WERI-Rb-1 (cell line): ENCODE measurements around the gene NEK6.
A peak's percentile ranks its signal among the peaks of the same experiment; 100 is the strongest.

Experiments
- DNase-seq: peaks from one replicate; pipeline ENCODE4 v3.0.0-alpha.2; 2020
- H3K27ac ChIP-seq: fragments of 250-450 bp; sonication (Bioruptor Pico); 2 replicates; pipeline ENCODE4 v1.5.1; 2020; ENCODE audit warnings: mild to moderate bottlenecking, moderate library complexity
- H3K27me3 ChIP-seq: fragments of 250-450 bp; sonication (Bioruptor Pico); 2 replicates; pipeline ENCODE4 v1.5.1; 2021; ENCODE audit warnings: mild to moderate bottlenecking, low read depth, moderate library complexity; ENCODE audit not compliant: insufficient read depth, severe bottlenecking
- H3K36me3 ChIP-seq: fragments of 250-450 bp; sonication (Bioruptor Pico); 2 replicates; pipeline ENCODE4 v1.5.1; 2020; ENCODE audit warnings: mild to moderate bottlenecking, moderate library complexity
- H3K4me3 ChIP-seq: 2 replicates; pipeline ENCODE4 v1.5.1; 2011; ENCODE audit warnings: low read depth, mild to moderate bottlenecking, control low read depth, low read length
- H3K9me3 ChIP-seq: fragments of 250-450 bp; sonication (Bioruptor Pico); 2 replicates; pipeline ENCODE4 v1.5.1; 2021; ENCODE audit warnings: mild to moderate bottlenecking, moderate library complexity; ENCODE audit not compliant: severe bottlenecking
- TF ChIP-seq, protein P1 (sequence below): IDR thresholded peaks from 2 replicates; pipeline ENCODE4 v1.5.1; 2011; ENCODE audit warnings: low read depth, mild to moderate bottlenecking, control low read depth, inconsistent platforms, low read length

NEK6 gene

DNA sequence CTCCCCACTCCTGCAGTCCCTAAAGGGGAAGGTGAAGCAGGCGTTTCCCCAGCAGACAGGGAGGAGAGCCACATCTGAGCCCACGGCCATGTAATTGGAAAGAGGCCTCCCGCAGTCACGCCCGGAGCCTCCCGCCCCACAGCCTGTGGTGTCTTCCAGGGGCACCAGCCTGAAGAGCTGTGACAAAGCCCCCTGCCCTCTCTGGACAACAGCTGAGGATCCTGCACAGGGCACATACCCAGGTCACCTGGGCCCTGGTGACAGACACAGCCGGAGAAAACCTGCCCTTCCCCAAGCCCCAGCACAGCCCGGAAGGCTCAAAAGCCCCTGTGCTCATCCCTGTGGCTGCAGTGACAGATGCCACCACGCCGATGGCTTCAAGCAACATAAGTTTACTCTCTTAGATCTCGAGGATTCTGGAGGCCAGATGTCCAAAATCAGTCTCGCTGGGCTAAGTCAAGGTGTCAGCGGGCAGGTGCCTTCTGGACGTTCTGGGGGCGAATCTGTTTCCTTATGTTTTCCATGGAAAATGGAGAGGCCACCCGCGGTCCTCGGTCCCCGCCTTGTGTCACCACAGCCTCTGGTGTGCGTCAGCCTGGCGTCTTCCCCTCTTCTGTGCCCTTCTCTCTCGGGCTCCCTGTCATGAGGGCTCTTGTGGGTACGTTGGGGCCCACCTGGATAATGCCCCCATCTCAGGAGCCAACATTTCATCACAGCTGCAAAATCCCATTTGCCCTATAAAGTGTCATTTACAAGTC lies 86.0 kb downstream of the NEK6 start:
- Histone ChIP-seq H3K27me3 (no peaks in the 10 kb centered on the region), H3K9me3 (no peaks in the 10 kb centered on the region), H3K27ac (peak overlapping the region; percentile 17), H3K36me3 (peaks cover 15% of the 10 kb centered on the region), H3K4me3 (no peak overlapping the region)
- peak; percentile 58 for DNase-seq
- TF ChIP-seq, protein P1, sequence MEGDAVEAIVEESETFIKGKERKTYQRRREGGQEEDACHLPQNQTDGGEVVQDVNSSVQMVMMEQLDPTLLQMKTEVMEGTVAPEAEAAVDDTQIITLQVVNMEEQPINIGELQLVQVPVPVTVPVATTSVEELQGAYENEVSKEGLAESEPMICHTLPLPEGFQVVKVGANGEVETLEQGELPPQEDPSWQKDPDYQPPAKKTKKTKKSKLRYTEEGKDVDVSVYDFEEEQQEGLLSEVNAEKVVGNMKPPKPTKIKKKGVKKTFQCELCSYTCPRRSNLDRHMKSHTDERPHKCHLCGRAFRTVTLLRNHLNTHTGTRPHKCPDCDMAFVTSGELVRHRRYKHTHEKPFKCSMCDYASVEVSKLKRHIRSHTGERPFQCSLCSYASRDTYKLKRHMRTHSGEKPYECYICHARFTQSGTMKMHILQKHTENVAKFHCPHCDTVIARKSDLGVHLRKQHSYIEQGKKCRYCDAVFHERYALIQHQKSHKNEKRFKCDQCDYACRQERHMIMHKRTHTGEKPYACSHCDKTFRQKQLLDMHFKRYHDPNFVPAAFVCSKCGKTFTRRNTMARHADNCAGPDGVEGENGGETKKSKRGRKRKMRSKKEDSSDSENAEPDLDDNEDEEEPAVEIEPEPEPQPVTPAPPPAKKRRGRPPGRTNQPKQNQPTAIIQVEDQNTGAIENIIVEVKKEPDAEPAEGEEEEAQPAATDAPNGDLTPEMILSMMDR = no peak

DNA sequence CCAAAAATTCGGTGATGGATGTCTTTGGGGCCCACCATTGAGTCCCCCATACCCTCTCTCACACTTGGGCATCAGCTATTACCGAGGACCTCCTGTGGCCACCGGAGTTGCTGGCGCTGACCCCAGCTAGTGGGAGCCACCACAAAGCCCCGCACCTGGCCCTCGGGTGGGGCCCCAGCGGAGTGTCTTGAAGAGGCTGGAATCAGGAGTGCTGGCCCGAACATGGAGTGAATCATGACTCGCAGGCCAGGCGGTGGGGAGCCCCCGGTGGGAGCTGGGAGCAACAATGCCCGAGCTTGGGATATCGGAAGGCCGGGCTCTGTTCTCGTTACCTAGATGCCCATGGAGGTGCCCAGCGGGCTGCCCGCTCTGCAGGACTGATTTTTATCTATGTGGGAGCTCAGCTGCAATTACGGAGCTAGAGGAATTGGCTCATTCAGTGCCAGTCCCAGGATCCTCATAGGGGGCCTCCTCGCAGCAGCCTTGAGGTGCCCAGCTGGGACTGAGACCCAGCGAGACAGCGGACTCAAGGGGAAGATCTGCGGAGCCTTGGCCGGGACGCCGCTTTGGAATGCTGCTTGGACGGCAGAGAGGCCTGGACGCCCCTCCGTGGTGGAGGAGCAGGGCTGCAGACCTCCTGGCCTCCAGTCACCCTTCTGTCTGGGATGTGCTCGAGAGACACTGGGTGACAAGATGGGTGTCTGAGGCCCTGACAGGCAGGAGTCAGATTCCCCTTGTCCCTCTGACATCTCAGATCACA lies 86.7 kb downstream of the NEK6 start:
- TF ChIP-seq, protein P1 = peak; percentile 31; the same call in 1 of the 2 replicates
- no peak overlapping the region for H3K4me3 ChIP-seq

DNA sequence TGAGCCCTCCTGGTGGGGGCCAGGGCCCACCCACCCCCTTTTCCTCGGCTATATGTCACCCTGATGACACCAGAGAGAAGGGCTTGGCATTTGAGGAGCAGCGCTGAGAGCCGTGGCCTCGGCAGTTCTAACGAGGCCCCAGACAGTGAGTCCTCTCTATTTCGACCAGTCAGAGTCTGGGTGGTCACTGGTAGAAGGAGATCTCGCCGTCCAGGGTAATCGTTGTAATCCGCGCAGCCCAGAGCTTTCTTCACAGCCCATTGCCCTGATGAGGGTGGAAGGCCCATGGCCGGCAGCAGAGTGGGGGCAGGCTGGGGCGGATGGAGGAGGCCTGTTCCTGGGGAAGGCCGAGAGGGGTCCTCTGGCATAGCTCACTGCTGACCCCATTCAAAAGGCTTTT lies 87.3 kb downstream of the NEK6 start:
- DNase-seq = peak; percentile 60
- Histone ChIP-seq H3K27me3 (no peaks in the 10 kb centered on the region), H3K36me3 (peaks cover 27% of the 10 kb centered on the region), H3K4me3 (no peak overlapping the region), H3K27ac (peak overlapping the region; percentile 42), H3K9me3 (no peaks in the 10 kb centered on the region)
- TF ChIP-seq, protein P1 = no peak

More for the DNA sequence above, 86.7 kb downstream of the NEK6 start:
- no peak for DNase-seq
- peak overlapping the region; percentile 42 for H3K27ac ChIP-seq
- H3K27me3 ChIP-seq = no peaks in the 10 kb centered on the region
- H3K36me3 ChIP-seq = peaks cover 23% of the 10 kb centered on the region
- no peaks in the 10 kb centered on the region for H3K9me3 ChIP-seq

DNA sequence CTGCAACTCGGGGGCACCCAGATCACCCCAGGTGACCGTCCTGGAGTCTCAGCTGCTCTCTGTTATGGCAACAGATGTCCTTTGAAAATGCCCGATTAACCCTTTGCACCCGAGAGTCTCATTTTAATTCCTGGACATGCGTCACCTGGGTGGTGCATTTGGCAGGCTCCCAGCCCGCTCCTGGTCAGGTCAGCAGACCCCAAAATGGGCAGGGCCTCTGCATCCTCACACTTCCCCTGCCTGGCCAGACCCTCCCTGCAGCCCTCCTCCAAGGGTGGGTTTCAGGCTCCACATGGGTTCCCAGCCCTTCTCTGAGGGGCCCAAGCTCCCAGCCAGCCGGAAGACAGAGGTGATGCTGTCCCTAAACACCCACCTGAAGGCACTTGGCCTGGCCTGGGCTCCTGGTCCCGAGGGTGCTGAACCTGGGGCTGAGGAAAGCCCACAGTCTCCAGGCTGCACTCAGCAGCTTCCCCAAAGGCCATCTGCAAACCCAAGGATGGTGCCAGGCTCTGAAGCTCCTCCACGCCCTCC lies 88.1 kb downstream of the NEK6 start:
- H3K27me3 ChIP-seq = no peaks in the 10 kb centered on the region
- no peak overlapping the region for H3K4me3 ChIP-seq
- no peaks in the 10 kb centered on the region for H3K9me3 ChIP-seq
- DNase-seq = peak; percentile 83
- TF ChIP-seq, protein P1 = no peak
- peak overlapping the region; percentile 13 for H3K27ac ChIP-seq
- H3K36me3 ChIP-seq = peaks cover 33% of the 10 kb centered on the region

DNA sequence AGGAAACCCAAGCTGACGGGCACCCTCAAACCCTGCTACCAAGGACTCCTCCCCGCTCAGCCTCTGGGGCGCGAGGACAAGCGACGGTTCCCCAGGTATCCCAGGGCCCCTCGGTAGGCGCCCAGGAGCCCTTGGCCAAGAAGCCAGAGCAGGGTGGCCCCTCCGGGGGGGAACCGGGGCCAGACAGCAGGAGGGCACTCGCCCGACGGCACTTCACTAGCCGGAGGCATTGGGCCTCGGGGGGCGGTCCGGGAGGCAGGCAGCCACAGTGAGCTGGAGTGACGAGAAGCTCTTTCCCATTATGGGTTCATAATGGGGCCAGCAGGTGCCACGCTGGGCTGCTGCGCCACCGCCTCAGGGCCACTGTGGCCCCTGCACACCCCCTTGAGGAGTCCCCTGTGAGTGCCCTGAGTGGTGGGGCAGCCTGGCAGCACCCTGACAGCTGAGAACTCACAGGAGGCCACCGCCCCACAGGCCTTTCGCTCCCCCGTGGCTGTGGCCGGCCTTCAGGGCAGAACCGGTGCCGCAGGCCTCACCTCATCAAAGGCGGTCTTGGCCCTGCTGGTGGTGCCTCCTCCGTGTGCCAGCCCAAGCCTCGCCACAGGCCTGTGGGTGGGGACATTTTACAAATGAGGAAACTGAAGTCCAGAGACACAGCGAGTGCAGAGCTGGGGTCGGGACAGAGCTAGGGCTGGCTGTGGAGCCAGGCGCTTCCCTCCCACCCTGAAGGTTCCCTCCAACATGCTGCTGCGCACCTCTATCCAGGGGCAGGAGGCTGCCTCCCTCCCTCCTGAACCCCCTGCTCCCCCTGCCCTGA lies 88.8 kb downstream of the NEK6 start:
- TF ChIP-seq, protein P1 = no peak
- no peak for DNase-seq
- Histone ChIP-seq H3K27me3 (no peaks in the 10 kb centered on the region), H3K4me3 (no peak overlapping the region), H3K36me3 (peaks cover 40% of the 10 kb centered on the region), H3K9me3 (no peaks in the 10 kb centered on the region), H3K27ac (peak overlapping the region; percentile 13)
